Epithelial cell of esophagus (primary cell): ENCODE data around the gene NDUFAF8.
A peak's percentile ranks its signal among the peaks of the same experiment; 100 is the strongest.

Source experiments
- DNase-seq: peaks from one replicate; pipeline ENCODE4 v3.0.0; 2010; ENCODE audit warnings: low read depth
- H3K4me3 ChIP-seq: 2 replicates; pipeline ENCODE4 v1.5.1; 2011; ENCODE audit warnings: mild to moderate bottlenecking, low read length, control low read depth
- CTCF ChIP-seq: IDR thresholded peaks from 2 replicates; pipeline ENCODE4 v1.5.1; 2011; ENCODE audit warnings: low read depth, mild to moderate bottlenecking, low read length, control low read depth, inconsistent platforms; ENCODE audit not compliant: insufficient read depth; ENCODE audit errors: missing control alignments

The NDUFAF8 gene

GRCh38 chr17:81235822-81236740 is 3.0 kb upstream of the NDUFAF8 start:
- H3K4me3 ChIP-seq = no peak overlapping the region
- DNase-seq = no peak
- TF ChIP-seq CTCF = no peak

- no peak overlapping the region for H3K4me3 ChIP-seq
- TF ChIP-seq CTCF = no peak
- DNase-seq = no peak
Observed at GRCh38 chr17:81236784-81237183, 2.3 kb upstream of the NDUFAF8 start.

- no peak for TF ChIP-seq CTCF
- no peak for DNase-seq
- H3K4me3 ChIP-seq = peak overlapping the region; percentile 80
Observed at GRCh38 chr17:81237591-81238489, 1.3 kb upstream of the NDUFAF8 start.

GRCh38 chr17:81238490-81238814 is 666 bp upstream of the NDUFAF8 start:
- DNase-seq = no peak
- H3K4me3 ChIP-seq = peak overlapping the region; percentile 80
- TF ChIP-seq CTCF = no peak

GRCh38 chr17:81239714-81240555 is 817 bp downstream of the NDUFAF8 start:
- H3K4me3 ChIP-seq = peak overlapping the region; percentile 80
- TF ChIP-seq CTCF = no peak
- DNase-seq = peak; percentile 73

- no peak overlapping the region for H3K4me3 ChIP-seq
- TF ChIP-seq CTCF = no peak
- no peak for DNase-seq
Observed at GRCh38 chr17:81240761-81241160, 1.6 kb downstream of the NDUFAF8 start.
